ENCODE data around the gene OTOG.

Gene OTOG

DNA sequence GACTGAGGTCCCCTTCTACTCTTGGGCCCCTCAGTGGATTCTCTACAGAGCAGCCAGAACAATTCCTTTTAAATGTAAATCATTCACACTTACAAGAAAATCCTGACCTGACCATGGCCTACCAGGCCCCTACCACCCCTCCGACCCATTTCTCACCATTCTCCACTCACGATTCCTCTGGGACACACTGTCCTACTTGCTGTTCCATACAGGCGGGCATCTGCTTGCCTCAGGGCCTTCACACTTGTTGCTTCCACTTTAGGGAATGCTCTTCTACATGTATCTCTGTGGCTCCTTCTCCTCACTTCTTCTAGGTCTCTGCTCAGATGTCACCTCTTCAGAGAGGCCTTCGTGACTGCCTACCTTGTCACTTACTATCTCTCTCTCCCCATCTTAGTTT, 6.3 kb upstream of the OTOG start:
- no peak for DNase-seq

DNA sequence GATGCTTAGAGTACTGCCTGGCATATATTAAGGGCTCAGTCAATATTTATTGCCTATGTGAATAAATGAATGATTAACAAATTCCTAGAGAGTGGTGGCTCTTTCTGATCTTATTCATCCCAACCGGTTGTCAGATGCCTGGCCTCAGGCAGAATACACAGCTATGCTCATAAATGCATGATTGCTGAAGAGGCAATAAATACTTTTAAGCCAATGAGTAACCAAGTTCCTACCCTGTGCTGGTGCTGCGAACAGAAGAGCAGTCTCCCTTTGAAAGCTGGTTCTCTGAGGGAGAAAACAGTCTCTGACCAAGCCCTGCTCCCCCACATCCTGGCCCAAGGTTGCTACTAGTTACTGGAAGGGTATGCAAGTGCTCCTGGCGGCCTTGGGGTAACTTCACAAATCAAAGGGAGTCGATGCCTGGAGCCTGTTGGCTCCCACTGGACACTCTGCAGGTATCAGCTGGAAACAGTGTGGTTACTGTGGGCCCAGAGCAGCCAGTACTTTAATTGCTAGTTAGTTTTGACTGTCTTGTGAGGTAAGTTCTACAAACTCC, 5.7 kb upstream of the OTOG start:
- DNase-seq, result no peak

DNA sequence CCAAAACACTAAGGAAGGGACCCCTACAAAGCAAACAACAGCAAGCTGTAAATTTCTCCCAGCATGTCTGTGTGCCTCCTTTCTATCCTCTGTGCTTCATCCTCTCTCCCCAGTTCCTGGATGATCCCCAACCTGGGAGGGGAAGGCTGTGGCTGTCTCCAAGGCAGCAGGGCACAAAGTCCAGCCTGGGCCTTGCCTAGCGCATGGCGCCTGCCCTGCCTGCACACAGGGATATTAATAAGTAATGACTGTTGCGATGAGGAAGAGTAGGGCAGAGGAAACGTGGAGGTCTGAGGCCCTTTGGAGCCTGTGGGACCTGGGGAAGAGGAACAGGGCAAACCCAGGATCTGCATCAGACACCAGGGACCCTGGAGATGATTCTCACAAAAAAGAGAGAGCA, 4.8 kb upstream of the OTOG start:
- no peak for DNase-seq

DNA sequence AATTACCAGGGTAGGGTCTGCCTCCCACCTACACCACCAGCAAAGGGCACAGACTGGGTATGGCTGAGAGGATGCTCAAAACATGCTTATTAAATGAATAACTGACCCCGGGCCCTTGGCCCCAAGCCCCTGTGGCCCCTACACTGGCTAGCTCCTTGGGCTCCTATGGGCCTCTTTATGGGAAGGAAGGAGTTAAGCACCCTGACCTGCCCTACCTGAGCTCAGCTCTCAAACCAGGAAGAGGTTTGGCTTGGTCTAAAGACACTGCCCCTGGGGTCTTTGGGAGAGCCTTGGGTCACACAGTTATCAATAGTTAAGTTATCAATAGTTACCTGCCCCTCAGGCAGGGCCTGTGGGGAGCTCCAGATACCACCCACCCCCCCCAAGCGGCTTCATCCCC, 4.0 kb upstream of the OTOG start:
- no peak for DNase-seq

DNA sequence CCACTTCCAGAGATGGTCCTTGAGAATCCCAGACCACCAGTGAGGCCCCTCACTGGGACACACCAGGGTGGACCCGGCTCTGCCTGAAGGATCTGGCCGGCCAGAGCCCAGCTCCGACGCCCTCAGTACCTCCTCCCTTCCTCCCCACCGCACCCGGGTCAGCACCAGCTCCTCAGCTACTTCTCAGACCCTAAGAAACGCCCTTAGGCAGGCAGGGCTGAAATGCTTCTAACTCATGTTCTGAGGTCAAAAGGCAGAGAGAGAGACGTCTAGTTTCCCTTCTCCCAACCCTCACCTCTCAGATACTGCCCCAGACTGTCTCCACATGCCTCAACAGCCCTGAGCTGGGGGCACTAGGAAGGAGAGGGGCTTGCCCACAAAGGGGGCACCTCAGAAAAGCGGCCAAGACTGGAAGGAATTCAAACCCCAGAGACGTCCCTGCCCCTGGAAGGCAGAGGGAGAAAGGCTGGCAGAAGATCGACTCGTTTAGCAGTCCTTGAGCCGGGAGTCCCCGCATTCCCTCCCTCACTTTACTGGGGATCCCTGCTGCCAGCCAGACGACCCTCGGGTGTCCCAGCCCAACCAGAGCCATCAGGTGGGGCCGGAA, 3.4 kb upstream of the OTOG start:
- no peak for DNase-seq

DNA sequence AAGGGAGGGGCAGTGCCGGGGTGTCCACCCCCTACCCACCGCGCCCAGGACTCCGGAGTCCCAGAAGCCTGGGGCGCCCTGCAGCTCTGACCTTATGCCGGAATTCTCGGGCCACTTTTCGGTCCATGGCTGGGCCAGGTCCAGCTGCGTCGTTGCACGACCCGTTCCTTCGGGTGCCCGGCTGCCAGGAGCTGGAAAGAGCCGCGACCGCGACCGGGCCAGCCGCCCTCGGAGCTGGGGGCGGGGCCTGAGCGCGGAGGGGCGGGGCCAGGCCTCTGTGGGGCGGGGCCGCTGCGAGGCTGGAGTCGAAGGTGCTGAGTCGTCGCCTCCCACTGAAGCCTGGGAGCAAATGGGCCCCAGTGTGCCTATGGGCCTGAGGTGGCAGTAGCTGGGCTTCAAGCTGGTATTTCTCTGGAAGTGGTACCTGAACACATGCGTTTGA, 2.9 kb upstream of the OTOG start, which contains the start of gene USH1C:
Gene USH1C, minus strand, starts transcription at position 236 of the 442 bp plus-strand sequence. Its CDS starts 109 bp downstream, at position 127.
- peak; percentile 29 to 54 for DNase-seq

DNA sequence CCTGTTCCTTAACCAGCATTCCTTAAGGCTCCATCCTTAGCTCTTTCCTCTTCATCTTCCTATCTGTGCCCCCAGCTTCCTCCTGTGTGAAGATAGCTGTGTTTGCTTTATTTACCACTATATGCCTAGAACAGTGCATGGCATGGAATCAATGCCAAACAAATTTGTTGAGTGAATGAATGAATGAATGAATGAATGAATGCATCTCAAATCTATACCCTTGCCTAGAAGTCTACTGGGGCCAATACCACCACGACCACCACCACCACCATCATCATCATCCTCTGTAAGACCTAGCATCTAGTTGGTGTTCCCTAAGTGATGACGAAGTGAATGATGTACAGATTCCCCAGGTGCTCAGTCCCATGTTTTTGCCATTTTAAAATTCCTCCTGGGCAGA, 819 bp upstream of the OTOG start:
- DNase-seq, result no peak

DNA sequence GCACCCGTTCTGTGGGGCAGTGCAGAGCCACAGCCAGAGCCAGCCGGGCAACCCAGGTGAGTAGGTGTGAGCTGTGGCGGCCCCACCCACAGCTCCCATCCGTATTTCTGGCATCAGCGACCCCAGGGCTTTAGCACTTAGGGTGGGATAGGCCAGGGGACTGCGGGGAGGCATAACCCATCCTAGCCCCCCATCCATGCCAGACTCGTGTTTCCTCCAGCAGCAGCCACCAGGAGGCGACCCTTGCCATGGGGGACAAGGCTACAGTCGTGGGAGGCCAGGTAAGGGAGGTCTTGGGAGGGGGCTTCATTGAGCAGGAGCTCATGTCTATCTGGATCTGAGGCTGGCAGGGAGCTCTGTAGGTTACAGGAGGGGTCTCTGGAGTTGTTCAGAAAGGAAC, 873 bp downstream of the OTOG start:
- DNase-seq, result no peak

DNA sequence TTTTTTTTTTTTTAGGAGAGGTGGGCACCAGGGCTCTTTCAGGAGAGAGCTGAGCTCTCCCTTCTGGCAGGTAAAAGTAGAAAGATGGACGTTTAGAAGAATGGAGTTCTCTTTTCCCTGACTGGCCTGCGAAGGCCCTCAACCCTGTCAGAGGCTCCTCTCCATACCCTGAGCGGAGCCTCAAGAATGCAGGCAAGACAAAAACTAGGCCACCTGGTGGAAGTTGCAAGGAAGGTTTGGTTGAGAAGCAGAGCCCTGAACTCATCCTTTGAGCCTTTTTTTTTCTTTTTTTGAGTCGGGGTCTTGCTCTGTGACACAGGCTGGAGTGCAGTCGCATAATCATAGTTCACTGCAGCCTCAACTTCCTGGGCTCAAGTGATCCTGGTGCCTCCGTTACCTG, 1.4 kb downstream of the OTOG start:
- no peak for DNase-seq

DNA sequence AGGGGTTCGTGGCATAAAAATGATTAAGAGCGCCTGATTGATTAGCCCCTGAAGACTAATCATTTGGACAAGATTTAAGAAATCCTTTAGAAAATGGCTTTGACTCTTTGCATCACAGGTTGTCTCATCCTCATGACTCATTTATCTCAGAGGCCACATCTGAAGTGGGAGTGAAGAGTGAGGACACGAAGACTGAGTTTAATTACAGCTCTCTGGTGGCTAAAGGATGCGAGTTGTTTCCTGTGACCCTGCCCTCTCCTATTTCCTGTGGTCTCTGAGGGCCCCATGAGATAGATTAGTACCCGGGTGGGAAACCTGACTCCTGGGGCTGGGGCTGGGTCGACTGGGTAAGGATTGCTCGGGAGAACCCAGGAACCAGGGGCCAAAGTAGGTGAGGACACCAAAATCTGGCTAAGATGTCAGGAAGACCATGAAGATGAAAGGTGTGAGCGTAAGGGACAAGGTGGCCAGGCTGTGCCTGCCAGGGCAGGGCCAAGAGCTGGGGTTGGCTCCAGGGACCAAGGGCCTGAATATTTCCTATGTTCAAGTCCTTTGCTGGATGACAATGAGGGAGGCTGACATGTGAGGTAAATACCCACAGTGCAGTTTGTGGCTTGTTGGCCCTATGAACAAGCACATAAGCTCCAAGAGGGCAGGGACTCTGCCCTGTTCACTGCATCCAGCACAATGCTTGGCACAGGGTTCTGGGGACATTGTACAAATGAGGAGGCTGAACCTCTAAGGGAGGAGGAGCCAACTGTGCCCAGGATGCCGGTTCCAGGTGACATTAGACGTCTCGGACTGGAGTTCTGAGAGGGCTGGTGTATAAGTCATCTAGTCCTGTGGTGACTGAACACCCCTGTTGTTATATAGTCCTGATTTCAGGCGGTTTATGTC, 3.6 kb downstream of the OTOG start:
- no peak for DNase-seq

DNA sequence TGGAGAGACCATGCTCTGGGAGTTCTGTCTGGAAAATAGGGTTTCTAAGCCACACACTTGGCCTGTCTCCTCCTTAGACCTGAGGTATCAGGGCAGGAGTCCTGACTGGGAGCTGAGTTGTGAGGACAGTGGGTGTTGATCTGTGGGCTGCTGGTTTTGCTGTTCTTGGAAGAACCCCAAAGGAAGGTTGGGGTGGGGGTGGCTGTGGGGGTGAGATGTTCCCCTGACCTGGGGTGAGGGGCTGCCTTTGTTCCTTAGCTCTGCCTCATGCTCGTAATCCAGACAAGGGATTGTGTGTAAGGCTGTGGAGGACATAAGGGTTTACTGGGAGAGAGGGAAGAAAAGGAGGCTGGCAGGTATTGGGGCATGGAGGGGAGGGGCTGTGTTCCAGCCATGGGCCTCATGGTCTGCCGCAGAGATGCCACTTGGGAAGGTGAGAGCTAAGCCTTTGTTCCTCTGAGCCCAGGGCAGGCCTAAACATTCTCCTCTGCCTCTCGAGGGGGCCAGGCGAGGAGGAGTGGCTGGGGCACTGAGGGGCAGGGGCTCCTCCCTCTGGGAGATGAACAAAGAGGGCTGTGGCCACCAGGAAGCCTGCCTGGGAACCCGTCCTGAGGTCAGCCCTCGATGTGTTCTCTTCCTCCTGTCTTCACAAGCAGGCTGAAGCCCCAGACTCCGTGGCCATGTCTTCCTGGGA, 4.4 kb downstream of the OTOG start:
- no peak for DNase-seq

DNA sequence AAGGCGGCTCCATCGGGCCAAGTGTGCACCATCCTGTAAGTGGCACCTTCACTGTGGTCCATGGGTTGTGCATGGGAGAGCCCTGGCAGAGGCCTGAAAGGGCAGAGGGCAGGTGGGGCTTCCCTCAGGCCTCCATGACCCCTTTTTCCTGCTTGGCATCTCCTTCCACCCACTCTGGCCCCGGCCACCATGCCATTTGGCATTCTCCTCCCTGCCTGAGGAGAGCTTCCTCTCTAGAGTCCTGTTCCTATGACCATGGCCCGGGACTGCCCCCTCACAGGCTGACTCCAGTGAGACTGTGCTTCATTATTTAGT, 4.9 kb downstream of the OTOG start:
- no peak for DNase-seq

DNA sequence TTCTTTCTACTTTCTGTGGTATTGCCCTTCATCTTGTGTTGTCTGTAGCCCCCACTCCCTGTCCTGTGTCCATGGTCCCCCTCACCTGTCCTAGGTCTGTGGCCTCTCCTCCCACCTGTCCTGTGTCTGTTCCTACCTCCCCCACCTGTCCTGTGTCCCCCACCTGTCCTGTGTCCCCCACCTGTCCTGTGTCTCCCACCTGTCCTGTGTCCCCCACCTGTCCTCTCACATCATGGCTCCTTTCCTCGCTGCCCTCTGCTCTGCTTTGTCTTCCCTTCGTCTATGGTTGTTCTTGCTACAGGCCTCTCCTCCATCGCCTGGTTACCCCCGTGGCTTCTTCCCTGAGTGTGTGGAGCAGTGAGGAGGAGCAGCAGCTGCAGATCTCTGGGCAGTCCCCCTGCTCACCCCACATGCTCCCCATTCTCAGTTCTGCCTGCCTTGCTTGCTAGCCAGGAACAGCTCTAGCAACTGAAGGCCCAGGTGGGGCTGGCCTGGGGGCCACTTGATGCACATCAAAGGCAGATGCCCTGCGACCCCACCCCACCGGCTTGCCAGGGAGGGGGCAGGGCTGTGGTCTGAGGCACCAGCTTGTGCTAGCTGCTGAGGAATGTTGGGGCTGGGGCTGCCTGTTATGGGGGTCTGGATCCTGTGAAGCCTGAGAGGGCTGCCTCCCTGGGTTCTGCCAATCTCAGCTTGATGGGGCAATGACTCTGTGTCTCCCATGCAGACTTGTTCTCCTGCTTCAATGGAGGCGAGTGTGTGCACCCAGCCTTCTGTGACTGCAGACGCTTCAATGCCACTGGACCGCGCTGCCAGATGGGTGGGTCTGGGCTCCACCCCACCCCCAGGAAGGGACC, 5.6 kb downstream of the OTOG start:
- DNase-seq, result no peak

DNA sequence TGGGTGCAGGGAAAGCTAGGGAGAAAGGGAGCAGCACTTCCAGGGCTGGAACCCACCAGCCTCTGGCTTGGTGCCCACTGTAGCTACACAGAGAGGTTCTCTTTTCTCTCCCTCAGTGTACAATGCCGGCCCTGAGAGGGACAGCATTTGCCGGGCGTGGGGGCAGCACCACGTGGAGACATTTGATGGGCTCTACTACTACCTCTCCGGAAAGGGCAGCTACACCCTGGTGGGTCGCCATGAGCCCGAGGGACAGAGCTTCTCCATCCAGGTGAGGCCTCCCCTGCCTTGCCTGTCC, 6.1 kb downstream of the OTOG start:
- DNase-seq, result no peak

DNA sequence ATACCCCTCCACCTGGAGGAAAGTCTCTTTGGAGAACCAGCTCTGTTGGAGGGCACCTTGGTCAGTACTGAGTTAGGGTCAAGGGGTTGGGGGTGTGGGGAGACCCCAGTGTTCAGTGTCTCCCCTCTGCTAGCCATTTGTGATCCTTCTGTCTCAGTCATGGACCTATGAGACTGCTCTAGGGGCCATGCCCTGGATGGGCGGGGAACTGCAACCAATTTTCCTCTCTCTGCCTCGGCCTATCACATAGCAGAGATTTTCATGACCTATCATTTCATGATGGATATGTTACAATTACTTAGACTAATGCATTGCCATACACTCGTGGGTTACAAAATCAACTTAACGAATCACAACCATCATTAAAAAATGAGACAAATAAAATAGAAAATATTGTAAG, 7.4 kb downstream of the OTOG start:
- no peak for DNase-seq

DNA sequence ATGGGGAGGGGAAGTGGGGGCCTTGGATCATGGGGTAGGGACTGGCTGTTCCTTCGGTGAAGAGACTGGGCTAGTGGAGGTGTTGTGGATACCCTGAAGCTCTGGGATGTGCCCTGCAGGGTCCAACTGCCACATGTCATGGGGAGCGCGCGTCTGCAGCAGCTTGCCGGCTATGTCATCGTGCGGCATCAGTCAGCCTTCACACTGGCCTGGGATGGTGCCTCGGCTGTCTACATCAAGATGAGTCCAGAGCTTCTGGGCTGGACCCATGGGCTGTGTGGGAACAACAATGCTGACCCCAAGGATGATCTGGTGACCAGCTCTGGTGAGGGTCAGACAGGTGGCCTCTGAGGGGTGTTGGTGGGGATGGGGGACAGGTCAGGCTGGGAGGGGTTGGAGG, 9.9 kb downstream of the OTOG start:
- DNase-seq, result no peak

DNA sequence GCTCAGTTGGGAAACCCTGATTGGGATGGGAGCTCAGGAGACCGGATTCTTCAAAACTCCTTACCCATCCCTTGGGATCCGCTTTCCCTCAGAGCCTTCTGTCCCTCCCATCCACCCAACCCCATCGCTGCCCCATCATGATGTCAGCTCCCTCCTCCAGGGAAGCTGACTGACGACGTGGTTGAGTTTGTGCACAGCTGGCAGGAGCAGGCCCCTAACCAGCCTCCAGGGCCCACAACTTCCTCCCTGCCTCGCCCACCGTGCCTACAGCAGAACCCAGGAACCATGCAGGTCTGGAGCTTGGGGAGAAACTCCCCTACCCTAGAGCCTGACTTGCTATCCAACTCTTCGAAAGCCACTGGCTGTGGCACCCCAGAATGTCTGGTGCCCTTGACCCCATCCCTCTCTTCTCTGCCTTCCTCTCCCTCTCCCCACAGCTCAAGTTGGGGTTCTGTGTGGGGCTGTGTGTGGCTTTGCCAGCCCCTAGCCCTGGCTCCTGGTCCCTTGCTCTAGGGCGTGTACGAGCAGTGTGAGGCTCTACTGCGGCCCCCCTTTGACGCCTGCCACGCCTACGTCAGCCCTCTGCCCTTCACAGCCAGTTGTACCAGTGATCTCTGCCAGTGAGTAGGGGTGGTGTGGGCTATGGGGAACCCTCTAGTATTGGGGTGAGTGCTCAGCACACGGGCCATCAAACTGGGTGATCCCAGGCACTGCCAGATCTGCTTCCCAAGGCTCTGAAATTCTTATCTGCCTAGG, 11.1 kb downstream of the OTOG start:
- no peak for DNase-seq

DNA sequence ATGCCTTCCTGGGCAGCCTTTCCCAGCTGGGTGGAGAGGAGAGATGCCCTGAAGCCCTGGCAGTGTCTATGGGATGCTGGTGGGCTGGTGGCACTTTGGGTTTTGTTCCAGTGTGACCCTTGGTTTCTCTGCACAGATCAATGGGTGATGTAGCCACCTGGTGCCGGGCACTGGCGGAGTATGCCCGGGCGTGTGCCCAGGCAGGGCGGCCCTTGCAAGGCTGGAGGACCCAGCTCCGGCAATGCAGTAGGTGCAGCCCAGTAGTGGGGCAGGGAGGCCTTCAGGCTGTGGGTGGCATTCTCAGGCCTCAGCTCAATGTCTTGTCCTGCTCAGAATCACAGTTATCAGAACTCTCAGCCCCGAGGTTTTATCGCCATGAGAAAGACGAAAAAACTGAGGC, 11.9 kb downstream of the OTOG start:
- DNase-seq, result no peak

DNA sequence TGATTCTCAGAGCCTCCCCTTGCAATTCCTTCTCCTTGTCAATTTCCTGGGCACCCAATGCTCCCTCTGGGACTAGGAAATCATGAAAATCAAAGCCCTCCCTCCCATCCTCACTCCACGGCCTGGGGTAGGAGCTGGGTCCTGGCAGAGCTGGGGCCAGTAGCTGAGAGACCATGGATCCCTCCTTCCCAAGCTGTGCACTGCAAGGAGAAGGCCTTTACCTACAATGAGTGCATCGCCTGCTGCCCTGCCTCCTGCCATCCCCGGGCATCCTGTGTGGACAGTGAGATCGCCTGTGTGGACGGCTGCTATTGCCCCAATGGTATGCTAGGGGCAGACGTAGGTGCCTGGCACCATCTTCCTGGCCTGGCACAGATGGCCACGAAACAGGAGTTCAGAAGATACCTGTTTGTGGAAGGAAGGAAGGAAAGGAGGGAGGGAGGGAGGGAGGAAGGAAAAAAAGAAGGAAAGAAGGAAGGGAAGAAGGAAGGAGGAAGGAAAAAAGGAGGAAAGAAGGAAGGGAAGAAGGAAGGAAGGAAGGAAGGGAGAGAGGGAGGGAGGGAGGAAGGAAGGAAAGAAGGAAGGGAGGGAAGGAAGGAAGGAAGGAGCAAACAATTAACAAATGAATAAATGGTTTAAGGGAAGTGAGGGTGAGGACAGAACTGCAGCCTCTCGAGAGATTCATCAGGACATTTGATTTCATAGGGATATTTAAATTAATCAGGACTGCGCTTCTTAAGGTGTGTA, 12.5 kb downstream of the OTOG start:
- DNase-seq, result no peak

DNA sequence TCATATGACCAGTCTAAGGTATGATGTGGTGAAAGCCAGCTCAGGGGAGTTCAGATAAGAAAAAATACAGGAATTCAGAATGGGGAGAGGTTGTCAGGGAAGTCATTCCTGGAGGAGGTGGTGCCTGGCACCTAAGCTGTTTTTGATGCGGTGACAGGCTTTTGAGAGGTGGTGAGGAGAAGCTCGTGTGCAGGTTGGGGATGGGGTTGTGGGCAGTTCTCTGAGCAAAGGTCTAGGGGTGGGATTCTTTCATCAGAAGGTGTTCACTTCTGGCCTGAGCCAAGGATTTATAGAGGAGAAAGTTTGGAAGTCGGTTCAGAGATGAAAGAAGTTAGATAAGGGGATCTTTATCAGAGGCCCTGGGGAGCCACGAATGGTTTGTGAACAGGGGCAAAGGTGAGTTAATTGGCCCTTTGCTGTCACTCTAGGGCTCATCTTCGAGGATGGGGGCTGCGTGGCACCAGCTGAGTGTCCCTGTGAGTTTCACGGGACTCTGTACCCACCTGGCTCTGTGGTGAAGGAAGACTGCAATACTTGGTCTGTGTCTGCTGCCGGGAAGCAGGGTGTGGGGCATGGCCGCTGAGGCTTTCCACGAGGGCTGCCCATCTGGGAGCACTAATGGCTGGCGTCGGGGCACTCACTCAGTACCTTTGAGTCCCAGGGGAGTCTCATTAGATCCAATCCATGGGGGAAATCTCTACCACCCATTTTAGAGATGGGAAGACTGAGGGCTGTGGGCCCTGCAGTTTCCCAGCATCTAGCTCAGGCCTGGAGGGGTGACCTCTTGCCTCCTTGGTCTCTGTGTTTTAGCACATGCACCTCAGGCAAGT, 13.4 kb downstream of the OTOG start:
- DNase-seq, result no peak

DNA sequence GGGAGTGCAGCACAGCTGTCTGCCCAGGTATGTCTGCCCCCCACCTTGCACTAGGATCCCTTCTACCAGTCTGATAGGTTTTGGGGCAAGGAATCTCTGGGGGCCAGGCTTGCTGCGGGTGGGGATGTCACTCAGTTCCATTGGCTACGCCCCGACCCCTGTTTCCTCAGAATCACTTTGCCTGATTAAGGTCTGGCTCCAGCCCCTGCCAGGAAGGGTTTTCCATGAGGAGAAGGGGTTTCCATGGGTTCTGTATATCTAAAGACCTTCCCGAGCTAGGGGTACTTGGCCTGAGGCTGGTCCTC, 14.0 kb downstream of the OTOG start:
- DNase-seq, result no peak
